GM13976 (cell line): ENCODE measurements around the gene NDUFV2.

Source experiments
- DNase-seq: peaks from one replicate; pipeline ENCODE4 v3.0.0; 2012; ENCODE audit warnings: low spot score
- CTCF ChIP-seq: IDR thresholded peaks from 2 replicates; pipeline ENCODE4 v1.5.1; 2012; ENCODE audit warnings: borderline replicate concordance, mild to moderate bottlenecking; ENCODE audit not compliant: insufficient read depth; ENCODE audit errors: extremely low read depth, missing control alignments, control extremely low read depth
- in situ Hi-C: fragments of 300-500 bp; cut with MboI; formaldehyde crosslinking; loops from one replicate; pipeline ENCODE4 v1.12.0; 2022; ENCODE audit warnings: low sequenced_read_pairs, mixed read lengths, inconsistent platforms; ENCODE audit not compliant: unreplicated experiment

The NDUFV2 gene

GRCh38 chr18:9094307-9095226 is 7.9 kb upstream of the NDUFV2 start:
- in situ Hi-C loops = no loop called here
- no peak for TF ChIP-seq CTCF
- peak; percentile 24 for DNase-seq

DNA sequence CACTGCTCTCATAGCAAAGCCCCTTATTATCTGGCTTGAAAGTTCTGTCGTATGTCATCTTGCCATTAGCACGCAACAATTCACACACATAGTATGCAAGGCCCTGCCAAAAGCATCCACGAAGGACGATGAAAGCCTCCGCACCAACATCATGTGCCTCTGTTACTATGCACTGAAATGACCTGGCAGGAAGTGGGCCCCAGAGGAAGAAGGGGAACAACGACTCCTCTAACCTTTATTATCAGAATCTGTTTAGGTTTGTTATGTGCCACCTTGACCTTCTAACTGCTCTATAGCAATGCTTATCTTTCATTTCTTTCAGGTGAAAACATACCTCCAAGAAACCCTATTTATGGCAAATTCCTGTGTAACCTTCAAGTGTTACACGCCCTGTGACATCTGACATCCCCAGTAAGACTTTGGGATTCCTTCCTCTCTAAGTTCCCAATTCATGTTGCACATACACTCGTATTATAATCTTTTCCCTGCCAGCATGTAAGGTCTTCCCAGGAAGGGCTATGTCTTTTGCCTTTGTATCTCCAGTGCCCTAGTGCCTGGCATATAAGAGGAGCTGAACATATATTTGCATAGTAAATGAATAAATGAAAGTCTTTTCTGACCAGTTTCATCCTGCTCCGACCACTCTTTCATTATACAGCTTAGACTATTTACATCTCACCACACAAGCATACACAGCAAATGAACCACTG is 7.0 kb upstream of the NDUFV2 start:
- in situ Hi-C loops = no loop called here

DNA sequence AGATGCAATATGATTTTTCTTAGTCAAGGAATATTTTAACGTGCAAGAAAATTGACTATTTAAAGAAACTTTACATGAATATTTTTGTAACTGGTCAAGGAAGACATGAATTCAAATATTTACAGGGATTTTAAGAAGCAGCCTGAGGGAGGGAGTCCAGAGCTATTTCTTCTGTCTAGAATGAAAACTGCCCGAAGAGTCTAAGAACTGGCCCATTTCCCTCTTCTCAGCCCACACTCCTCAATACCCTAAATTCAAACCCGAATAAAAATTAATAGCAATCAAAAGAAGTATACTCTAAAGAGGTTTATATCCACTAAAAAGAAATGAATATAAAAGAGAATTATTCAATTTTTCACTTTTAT is 6.5 kb upstream of the NDUFV2 start:
- no peak for DNase-seq
- no peak for TF ChIP-seq CTCF
- in situ Hi-C loops = no loop called here

More for the DNA sequence above, 7.0 kb upstream of the NDUFV2 start:
- DNase-seq = peak; percentile 57
- no peak for TF ChIP-seq CTCF

GRCh38 chr18:9096685-9097084 is 5.8 kb upstream of the NDUFV2 start:
- TF ChIP-seq CTCF = no peak
- in situ Hi-C loops = no loop called here
- no peak for DNase-seq

DNA sequence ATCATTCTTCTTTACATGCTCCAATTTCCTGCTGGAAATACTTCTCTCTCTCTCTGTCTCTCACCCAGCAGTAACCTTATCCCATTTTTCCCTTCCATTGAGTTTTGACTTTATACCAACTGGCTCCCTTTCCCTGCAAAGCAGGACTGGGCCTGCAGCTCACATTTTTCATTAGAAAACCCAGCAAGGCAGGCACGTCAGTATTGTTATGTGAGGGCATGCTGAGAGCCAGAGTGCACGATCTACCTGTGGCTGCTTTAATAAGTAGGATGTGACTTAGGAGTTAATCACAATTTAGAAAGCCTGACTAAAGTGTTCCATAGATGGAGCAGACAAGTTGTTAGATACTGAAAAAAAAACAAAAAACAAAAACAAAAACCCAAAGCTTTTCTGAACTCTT is 5.2 kb upstream of the NDUFV2 start:
- TF ChIP-seq CTCF = no peak
- in situ Hi-C loops = no loop called here
- no peak for DNase-seq

DNA sequence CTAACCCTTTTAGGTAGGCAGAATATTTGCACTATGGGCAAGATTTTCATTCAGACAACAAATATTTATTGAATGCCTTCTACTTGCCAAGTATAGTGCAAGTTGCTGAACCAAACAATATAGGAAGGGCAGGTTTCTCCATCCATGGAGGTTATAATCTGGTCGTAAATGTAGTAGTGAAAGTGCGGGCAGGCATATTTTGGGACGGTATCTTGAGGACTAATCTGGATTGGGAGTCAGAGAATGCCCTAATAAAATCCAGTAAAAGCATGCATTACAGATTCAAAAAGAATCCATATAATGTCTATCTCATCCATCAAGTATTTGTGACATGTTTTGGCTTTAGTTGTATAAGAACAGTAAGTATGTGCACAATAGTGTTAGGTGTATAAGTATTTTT is 1.7 kb upstream of the NDUFV2 start:
- in situ Hi-C loops = no loop called here

More for the DNA sequence above, 1.7 kb upstream of the NDUFV2 start:
- no peak for TF ChIP-seq CTCF
- no peak for DNase-seq
